Suprapubic skin (tissue), 4 donors: Measurements from ENCODE around the gene IMMP2L.

Experiments
- EP300 ChIP-seq: sonication (generic); formaldehyde crosslinking; IDR thresholded peaks from one replicate; pipeline ENCODE4 v1.6.1; 2017; ENCODE audit warnings: antibody characterized with exemption
- POLR2A ChIP-seq, 2 donors: fragments of 450-650 bp; IDR thresholded peaks; one replicate each; pipeline ENCODE4 v1.6.1; 2017; ENCODE audit warnings: antibody characterized with exemption in 2 of 2, mild to moderate bottlenecking in 2 of 2, moderate library complexity in 2 of 2
- POLR2AphosphoS5 ChIP-seq, 3 donors: sonication (generic); formaldehyde crosslinking; IDR thresholded peaks; one replicate each; pipeline ENCODE4 v1.6.1; 2017; ENCODE audit warnings: antibody characterized with exemption in 3 of 3
- TF ChIP-seq, protein P1 (sequence below), 2 donors: fragments of 200-600 bp in 1 of 2; fragments of 450-650 bp in 1 of 2; sonication (generic) in 1 of 2; IDR thresholded peaks; one replicate each; pipeline ENCODE4 v1.5.1; 2016 to 2019; ENCODE audit warnings: antibody characterized with exemption in 2 of 2, mild to moderate bottlenecking in 1 of 2, moderate library complexity in 1 of 2

DNA sequence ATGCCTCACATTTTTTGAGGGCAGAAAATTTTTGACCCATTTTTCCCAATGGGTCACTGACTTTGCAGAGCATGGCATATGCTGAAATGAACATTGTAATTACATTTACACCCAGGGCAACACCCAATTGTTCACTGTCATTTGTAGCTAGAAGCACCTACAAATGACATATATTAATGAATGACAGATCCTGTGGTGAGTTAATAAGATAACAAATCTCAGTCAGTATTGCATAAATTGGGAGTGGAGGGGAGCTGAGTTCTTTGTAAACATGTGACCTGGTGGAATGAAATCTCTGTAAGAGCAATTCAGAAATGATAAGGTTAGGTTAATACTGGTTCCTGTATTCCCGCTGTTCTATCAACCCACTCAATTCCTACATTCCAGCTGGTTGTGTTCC, 726.4 kb downstream of the IMMP2L start:
- TF ChIP-seq POLR2A (IDR thresholded peaks at IDR 0.05) (no peak), POLR2AphosphoS5 (IDR thresholded peaks at IDR 0.05) (no peak), EP300 (no peak)
- TF ChIP-seq, protein P1, sequence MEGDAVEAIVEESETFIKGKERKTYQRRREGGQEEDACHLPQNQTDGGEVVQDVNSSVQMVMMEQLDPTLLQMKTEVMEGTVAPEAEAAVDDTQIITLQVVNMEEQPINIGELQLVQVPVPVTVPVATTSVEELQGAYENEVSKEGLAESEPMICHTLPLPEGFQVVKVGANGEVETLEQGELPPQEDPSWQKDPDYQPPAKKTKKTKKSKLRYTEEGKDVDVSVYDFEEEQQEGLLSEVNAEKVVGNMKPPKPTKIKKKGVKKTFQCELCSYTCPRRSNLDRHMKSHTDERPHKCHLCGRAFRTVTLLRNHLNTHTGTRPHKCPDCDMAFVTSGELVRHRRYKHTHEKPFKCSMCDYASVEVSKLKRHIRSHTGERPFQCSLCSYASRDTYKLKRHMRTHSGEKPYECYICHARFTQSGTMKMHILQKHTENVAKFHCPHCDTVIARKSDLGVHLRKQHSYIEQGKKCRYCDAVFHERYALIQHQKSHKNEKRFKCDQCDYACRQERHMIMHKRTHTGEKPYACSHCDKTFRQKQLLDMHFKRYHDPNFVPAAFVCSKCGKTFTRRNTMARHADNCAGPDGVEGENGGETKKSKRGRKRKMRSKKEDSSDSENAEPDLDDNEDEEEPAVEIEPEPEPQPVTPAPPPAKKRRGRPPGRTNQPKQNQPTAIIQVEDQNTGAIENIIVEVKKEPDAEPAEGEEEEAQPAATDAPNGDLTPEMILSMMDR (IDR thresholded peaks at IDR 0.05) = no peak
